CD14-positive monocyte (primary cell): ENCODE data around the gene CELSR1. TPM values are rescaled to one million over a fixed set of nuclear protein-coding genes. Genes with fewer than 3 reads are reported as not detected.

Experiments used
- DNase-seq, 3 donors: peaks; one replicate each; pipeline ENCODE4 v3.0.0-alpha.2; 2011 to 2022
- H2AFZ ChIP-seq: 2 replicates; pipeline ENCODE4 v1.6.0; 2012; ENCODE audit warnings: mild to moderate bottlenecking, low read depth, low read length, inconsistent platforms; ENCODE audit not compliant: insufficient read depth, poor library complexity, severe bottlenecking
- H3K27ac ChIP-seq, 2 donors: 1 replicate in 1 of 2; 2 replicates in 1 of 2; pipeline ENCODE4 v1.5.1; 2012 to 2013; ENCODE audit warnings: low read length in 2 of 2, control low read depth in 1 of 2, inconsistent platforms in 1 of 2, low read depth in 1 of 2, mild to moderate bottlenecking in 1 of 2
- H3K27me3 ChIP-seq, 2 donors: one replicate each; pipeline versions ENCODE4 v1.6.0 to v1.6.1; 2011 to 2013; ENCODE audit warnings: low read length in 2 of 2; ENCODE audit not compliant: control insufficient read depth in 2 of 2, insufficient read depth in 2 of 2
- H3K36me3 ChIP-seq, 2 donors: replicated peaks in 1 of 2; 1 replicate in 1 of 2; 2 replicates in 1 of 2; pipeline versions ENCODE4 v1.5.1 to v1.6.1; 2012 to 2013; ENCODE audit warnings: low read length in 2 of 2, control low read depth in 1 of 2, inconsistent platforms in 1 of 2, mild to moderate bottlenecking in 1 of 2; ENCODE audit not compliant: insufficient read depth in 2 of 2, control insufficient read depth in 1 of 2
- H3K4me1 ChIP-seq, 2 donors: 1 replicate in 1 of 2; 2 replicates in 1 of 2; pipeline versions ENCODE4 v1.5.1 to v1.6.1; 2012 to 2013; ENCODE audit warnings: low read length in 2 of 2, control low read depth in 1 of 2, inconsistent platforms in 1 of 2, mild to moderate bottlenecking in 1 of 2, moderate library complexity in 1 of 2; ENCODE audit not compliant: insufficient read depth in 2 of 2, control insufficient read depth in 1 of 2
- H3K4me2 ChIP-seq: replicated peaks from 2 replicates; pipeline ENCODE3; 2012; ENCODE audit warnings: low read length, moderate library complexity, mild to moderate bottlenecking; ENCODE audit not compliant: poor library complexity, severe bottlenecking; ENCODE audit errors: extremely low read depth
- H3K4me3 ChIP-seq, 3 experiments: fragments of 200-600 bp in 1 of 3; sonication (generic) in 1 of 3; replicated peaks in 1 of 3; 1 replicate in 2 of 3; 2 replicates in 1 of 3; pipeline ENCODE4 v1.5.1; 2011 to 2013; ENCODE audit warnings: low read length in 3 of 3, mild to moderate bottlenecking in 3 of 3, control low read depth in 2 of 3, low read depth in 2 of 3, inconsistent platforms in 1 of 3, moderate library complexity in 1 of 3
- H3K79me2 ChIP-seq: 2 replicates; pipeline ENCODE4 v1.6.0; 2012; ENCODE audit warnings: mild to moderate bottlenecking, control low read depth, inconsistent platforms, low read length, moderate library complexity; ENCODE audit not compliant: insufficient read depth
- H3K9ac ChIP-seq: 2 replicates; pipeline ENCODE4 v1.6.0; 2017; ENCODE audit warnings: low read length, mild to moderate bottlenecking; ENCODE audit not compliant: insufficient read depth, poor library complexity, severe bottlenecking
- H3K9me3 ChIP-seq, 2 donors: replicated peaks in 1 of 2; 1 replicate in 1 of 2; 2 replicates in 1 of 2; pipeline versions ENCODE4 v1.5.1 to v1.6.1; 2012 to 2013; ENCODE audit warnings: low read length in 2 of 2, control low read depth in 1 of 2; ENCODE audit not compliant: control insufficient read depth in 1 of 2, insufficient read depth in 1 of 2
- H4K20me1 ChIP-seq: 2 replicates; pipeline ENCODE4 v1.6.0; 2012; ENCODE audit warnings: mild to moderate bottlenecking, low read length, control low read depth, moderate library complexity; ENCODE audit not compliant: insufficient read depth
- H3K27ac Mint-ChIP-seq, 7 donors: one replicate each; pipeline ENCODE4 v1.8.0; 2020; ENCODE audit warnings: mild to moderate bottlenecking in 7 of 7, mixed read lengths in 7 of 7, moderate library complexity in 6 of 7, inconsistent platforms in 2 of 7
- H3K27me3 Mint-ChIP-seq, 3 donors: one replicate each; pipeline ENCODE4 v1.8.0; 2021 to 2022; ENCODE audit warnings: low read depth in 3 of 3, mild to moderate bottlenecking in 3 of 3, mixed read lengths in 3 of 3, moderate library complexity in 3 of 3, inconsistent platforms in 1 of 3
- H3K36me3 Mint-ChIP-seq, 2 donors: one replicate each; pipeline ENCODE4 v1.8.0; 2020; ENCODE audit warnings: mixed read lengths in 2 of 2, inconsistent platforms in 1 of 2, mild to moderate bottlenecking in 1 of 2
- H3K4me1 Mint-ChIP-seq: one replicate; pipeline ENCODE4 v1.8.0; 2020; ENCODE audit warnings: mild to moderate bottlenecking, mixed read lengths
- H3K4me3 Mint-ChIP-seq, 2 donors: one replicate each; pipeline ENCODE4 v1.8.0; 2020; ENCODE audit warnings: mild to moderate bottlenecking in 2 of 2, mixed read lengths in 2 of 2, moderate library complexity in 1 of 2
- H3K9me3 Mint-ChIP-seq, 7 donors: one replicate each; pipeline ENCODE4 v1.8.0; 2020 to 2022; ENCODE audit warnings: mixed read lengths in 7 of 7, mild to moderate bottlenecking in 6 of 7, moderate library complexity in 6 of 7, inconsistent platforms in 2 of 7
- WGBS: methylation state at CpG from one replicate; pipeline ENCODE4 v1.1.5; 2013; ENCODE audit warnings: missing lambda C conversion rate; ENCODE audit not compliant: insufficient coverage; 5-methylcytosine and 5-hydroxymethylcytosine counted together
- intact Hi-C, 2 donors: fragments of 100-400 bp; cut with micrococcal nuclease; formaldehyde crosslinking; loops; one replicate each; pipeline versions ENCODE4 v1.15.0 to v1.15.1; 2023
- polyA plus RNA-seq, 3 donors: library from polyadenylated mRNA; depleted of rRNA in 1 of 3; unstranded in 2 of 3; stranded (reverse) in 1 of 3; fragments of 300-500 nt in 2 of 3; fragments of >200 nt in 1 of 3; fragmentation: Illumina TruSeq in 2 of 3; gene quantifications; 1 replicate in 2 of 3; 2 replicates in 1 of 3; pipeline ENCODE4 v1.2.3, GENCODE V29; 2012 to 2021
- TF ChIP-seq, protein P1 (sequence below): fragments of 200-600 bp; IDR thresholded peaks from one replicate; pipeline ENCODE4 v1.8.0; 2022; ENCODE audit warnings: antibody characterized with exemption, mild to moderate bottlenecking

CELSR1 gene
- polyA plus RNA-seq, 3 donors: 0.16 TPM; not detected in 2

DNA sequence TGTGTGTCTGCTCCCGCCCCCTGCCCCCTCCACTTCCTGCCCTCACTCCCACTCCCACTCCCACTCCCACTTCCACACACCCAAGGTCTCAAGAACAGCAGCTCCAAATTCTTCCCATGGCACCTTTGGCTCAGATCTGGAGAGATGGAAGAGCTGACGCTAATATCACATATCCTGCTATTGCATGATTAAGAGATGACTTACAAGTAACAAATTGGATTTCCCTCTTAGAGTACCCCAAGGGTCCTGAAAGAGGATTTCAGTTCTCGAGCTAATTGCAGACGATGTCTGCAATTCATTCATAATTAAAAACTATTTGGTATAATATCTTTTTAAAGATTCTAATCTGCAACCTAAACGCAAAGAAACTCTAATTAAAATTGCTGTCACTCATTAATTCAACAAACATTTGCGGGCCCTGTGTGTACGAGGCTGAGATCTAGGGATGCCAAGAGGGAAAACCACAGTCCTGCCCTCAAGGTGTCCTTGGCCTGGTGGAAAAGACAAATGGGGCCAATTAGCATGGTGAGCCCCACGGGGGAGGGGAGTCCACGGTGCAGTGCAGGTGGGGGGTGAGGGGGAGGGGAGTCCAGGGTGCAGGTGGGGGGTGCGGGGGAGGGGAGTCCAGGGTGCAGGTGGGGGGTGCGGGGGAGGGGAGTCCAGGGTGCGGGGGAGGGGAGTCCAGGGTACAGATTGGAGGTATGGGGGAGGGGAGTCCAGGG, 50.3 kb downstream of the CELSR1 start:
- H3K4me3 ChIP-seq: no peak overlapping the region
- H3K36me3 ChIP-seq: no peaks in the 10 kb centered on the region
- Mint-ChIP-seq H3K4me3 (no peak overlapping the region), H3K36me3 (no peaks in the 10 kb centered on the region), H3K4me1 (no peaks in the 10 kb centered on the region), H3K27me3 (peaks cover 8 to 13% (median 12%) of the 10 kb centered on the region in 3 donors), H3K27ac (no peak overlapping the region), H3K9me3 (peaks cover 0 to 2% (median 0%) of the 10 kb centered on the region in 7 donors)
- WGBS: 61% methylated on average over 2 of the region's 12 CpGs
- no peaks in the 10 kb centered on the region for H4K20me1 ChIP-seq
- H3K27ac ChIP-seq: no peak overlapping the region
- H3K27me3 ChIP-seq: no peaks in the 10 kb centered on the region
- no peaks in the 10 kb centered on the region for H3K9me3 ChIP-seq
- H3K4me1 ChIP-seq: no peaks in the 10 kb centered on the region
- H2AFZ ChIP-seq: no peak overlapping the region
- no peak overlapping the region for H3K9ac ChIP-seq
- TF ChIP-seq, protein P1, sequence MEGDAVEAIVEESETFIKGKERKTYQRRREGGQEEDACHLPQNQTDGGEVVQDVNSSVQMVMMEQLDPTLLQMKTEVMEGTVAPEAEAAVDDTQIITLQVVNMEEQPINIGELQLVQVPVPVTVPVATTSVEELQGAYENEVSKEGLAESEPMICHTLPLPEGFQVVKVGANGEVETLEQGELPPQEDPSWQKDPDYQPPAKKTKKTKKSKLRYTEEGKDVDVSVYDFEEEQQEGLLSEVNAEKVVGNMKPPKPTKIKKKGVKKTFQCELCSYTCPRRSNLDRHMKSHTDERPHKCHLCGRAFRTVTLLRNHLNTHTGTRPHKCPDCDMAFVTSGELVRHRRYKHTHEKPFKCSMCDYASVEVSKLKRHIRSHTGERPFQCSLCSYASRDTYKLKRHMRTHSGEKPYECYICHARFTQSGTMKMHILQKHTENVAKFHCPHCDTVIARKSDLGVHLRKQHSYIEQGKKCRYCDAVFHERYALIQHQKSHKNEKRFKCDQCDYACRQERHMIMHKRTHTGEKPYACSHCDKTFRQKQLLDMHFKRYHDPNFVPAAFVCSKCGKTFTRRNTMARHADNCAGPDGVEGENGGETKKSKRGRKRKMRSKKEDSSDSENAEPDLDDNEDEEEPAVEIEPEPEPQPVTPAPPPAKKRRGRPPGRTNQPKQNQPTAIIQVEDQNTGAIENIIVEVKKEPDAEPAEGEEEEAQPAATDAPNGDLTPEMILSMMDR: no peak
- H3K4me2 ChIP-seq: no peak overlapping the region
- DNase-seq: no peak
- H3K79me2 ChIP-seq: no peaks in the 10 kb centered on the region
- intact Hi-C loops: no loop called here

DNA sequence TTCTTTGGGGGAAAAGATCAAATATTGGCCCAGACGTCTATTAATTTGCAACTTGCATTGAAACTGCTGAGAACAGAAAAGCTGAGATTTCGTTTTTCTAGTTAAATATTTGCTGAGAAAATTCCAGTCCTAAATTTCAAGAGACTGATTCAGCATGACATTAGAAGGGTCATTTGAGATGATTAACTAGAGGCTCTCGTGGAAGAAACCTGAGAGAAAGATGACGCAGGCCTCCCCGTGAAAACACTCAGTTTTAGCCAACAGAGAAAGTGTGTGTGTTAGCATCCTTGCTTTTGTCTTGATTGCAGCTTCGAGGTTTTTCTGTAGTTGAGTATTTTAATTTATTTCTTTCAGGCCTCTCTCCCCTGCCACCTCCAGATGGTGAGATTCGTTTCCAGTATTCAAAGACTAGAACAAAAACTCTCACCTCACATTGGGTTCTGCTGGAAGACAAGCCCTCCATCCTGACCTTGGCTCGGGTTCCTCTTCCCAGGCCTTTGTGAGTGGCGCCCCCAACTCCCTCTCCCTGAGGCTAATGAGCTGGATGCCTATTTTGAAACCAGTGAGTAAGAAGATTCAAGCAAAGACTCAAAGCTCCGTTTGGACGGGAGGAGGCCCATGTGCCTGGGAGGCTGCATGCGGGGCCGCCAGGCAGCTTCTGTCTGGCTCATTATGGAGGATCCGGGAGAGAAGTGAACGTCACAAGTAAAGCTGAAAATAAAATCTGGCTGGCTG, 52.4 kb downstream of the CELSR1 start:
- H3K36me3 Mint-ChIP-seq: no peaks in the 10 kb centered on the region
- no peak overlapping the region for H3K27ac Mint-ChIP-seq
- TF ChIP-seq, protein P1: no peak
- Histone ChIP-seq H3K27me3 (no peaks in the 10 kb centered on the region), H3K27ac (no peak overlapping the region), H3K9me3 (no peaks in the 10 kb centered on the region), H4K20me1 (no peaks in the 10 kb centered on the region), H3K4me1 (no peaks in the 10 kb centered on the region), H2AFZ (no peak overlapping the region), H3K4me2 (no peak overlapping the region), H3K36me3 (no peaks in the 10 kb centered on the region), H3K79me2 (no peaks in the 10 kb centered on the region), H3K9ac (no peak overlapping the region), H3K4me3 (no peak overlapping the region)
- H3K27me3 Mint-ChIP-seq: peaks cover 7 to 14% (median 13%) of the 10 kb centered on the region in 3 donors
- no peak for DNase-seq
- H3K4me3 Mint-ChIP-seq: no peak overlapping the region
- H3K4me1 Mint-ChIP-seq: no peaks in the 10 kb centered on the region
- H3K9me3 Mint-ChIP-seq: peaks cover 0 to 2% (median 0%) of the 10 kb centered on the region in 7 donors
- intact Hi-C loops: no loop called here
- WGBS: 97% methylated on average over 9 of the region's 15 CpGs
